Neural cell (in vitro differentiated cells): ENCODE measurements around the gene REC114. TPM values are rescaled to one million over a fixed set of nuclear protein-coding genes. Genes with fewer than 3 reads are reported as not detected.

Experiments used
- H2AFZ ChIP-seq: fragments of 200-600, 300-800 bp; sonication (generic), shearing (Covaris generic); 2 replicates; pipeline ENCODE4 v1.6.0; 2014; ENCODE audit warnings: low read depth, mild to moderate bottlenecking, antibody characterized with exemption, low read length, moderate library complexity
- H3F3A ChIP-seq: fragments of 200-600 bp; shearing (Covaris generic); 2 replicates; pipeline ENCODE4 v1.6.1; 2016; ENCODE audit warnings: mild to moderate bottlenecking, moderate library complexity, mixed read lengths, antibody characterized with exemption, low read length; ENCODE audit not compliant: insufficient read depth, poor library complexity, severe bottlenecking
- H3K27ac ChIP-seq: fragments of 200-600, 300-800 bp; sonication (generic), shearing (Covaris generic); 2 replicates; pipeline ENCODE4 v1.5.1; 2014; ENCODE audit warnings: mild to moderate bottlenecking, low read length, moderate library complexity
- H3K27me3 ChIP-seq: fragments of 300-800, 200-600 bp; sonication (generic), shearing (Covaris generic); 2 replicates; pipeline ENCODE4 v1.6.0; 2014; ENCODE audit warnings: mild to moderate bottlenecking, low read depth, low read length, moderate library complexity; ENCODE audit not compliant: insufficient read depth
- H3K36me3 ChIP-seq: fragments of 300-800, 200-600 bp; sonication (generic), shearing (Covaris generic); 2 replicates; pipeline ENCODE4 v1.5.1; 2014; ENCODE audit warnings: mild to moderate bottlenecking, antibody characterized with exemption, low read length, moderate library complexity; ENCODE audit not compliant: insufficient read depth
- H3K4me2 ChIP-seq: fragments of 300-800, 200-600 bp; sonication (generic), shearing (Covaris generic); 2 replicates; pipeline ENCODE4 v1.6.0; 2014; ENCODE audit warnings: mild to moderate bottlenecking, low read length
- H3K4me3 ChIP-seq: fragments of 300-800, 200-600 bp; sonication (generic), shearing (Covaris generic); 2 replicates; pipeline ENCODE4 v1.5.1; 2014; ENCODE audit warnings: mild to moderate bottlenecking, low read length, moderate library complexity
- H3K79me2 ChIP-seq: fragments of 200-600 bp; shearing (Covaris generic); replicated peaks from 2 replicates; pipeline ENCODE4 v1.6.0; 2014; ENCODE audit warnings: mild to moderate bottlenecking, low read length, moderate library complexity; ENCODE audit not compliant: insufficient read depth
- H3K9ac ChIP-seq: fragments of 300-800, 200-600 bp; sonication (generic), shearing (Covaris generic); 2 replicates; pipeline ENCODE4 v1.6.1; 2016; ENCODE audit warnings: mild to moderate bottlenecking, low read length, mixed read lengths
- H3K9me2 ChIP-seq: fragments of 200-600 bp; shearing (Covaris generic); 2 replicates; pipeline ENCODE4 v1.6.1; 2016; ENCODE audit warnings: mild to moderate bottlenecking, low read length, mixed read lengths; ENCODE audit not compliant: insufficient read depth
- H3K9me3 ChIP-seq: fragments of 200-600, 300-800 bp; sonication (generic), shearing (Covaris generic); 2 replicates; pipeline ENCODE4 v1.6.1; 2016; ENCODE audit warnings: mild to moderate bottlenecking, mixed run types, low read length, moderate library complexity, mixed read lengths
- H4K20me1 ChIP-seq: fragments of 200-600 bp; shearing (Covaris generic); 2 replicates; pipeline ENCODE4 v1.6.1; 2016; ENCODE audit warnings: mild to moderate bottlenecking, mixed run types; ENCODE audit not compliant: insufficient read depth
- CTCF ChIP-seq: fragments of 450-650 bp; IDR thresholded peaks from 2 replicates; pipeline ENCODE4 v1.5.1; 2014; ENCODE audit warnings: antibody characterized with exemption, mild to moderate bottlenecking, moderate library complexity; ENCODE audit not compliant: poor library complexity, severe bottlenecking
- EP300 ChIP-seq: fragments of 450-650 bp; conservative IDR thresholded peaks from 2 replicates; pipeline ENCODE4 v1.6.1; 2014; ENCODE audit warnings: antibody characterized with exemption, mild to moderate bottlenecking, moderate library complexity; ENCODE audit not compliant: poor library complexity, severe bottlenecking
- EZH2 ChIP-seq: fragments of 200-600, 300-800 bp; shearing (Covaris generic), sonication (generic); IDR thresholded peaks from 2 replicates; pipeline ENCODE4 v1.6.1; 2014; ENCODE audit warnings: antibody characterized with exemption, low read length, borderline replicate concordance, mild to moderate bottlenecking; ENCODE audit not compliant: insufficient read depth, poor library complexity, severe bottlenecking
- MXI1 ChIP-seq: fragments of 450-650 bp; conservative IDR thresholded peaks from 2 replicates; pipeline ENCODE4 v1.6.1; 2014; ENCODE audit warnings: antibody characterized with exemption, mild to moderate bottlenecking; ENCODE audit not compliant: poor library complexity, severe bottlenecking
- POLR2AphosphoS5 ChIP-seq: IDR thresholded peaks from 2 replicates; pipeline ENCODE4 v1.6.1; 2012
- RAD21 ChIP-seq: fragments of 450-650 bp; conservative IDR thresholded peaks from 2 replicates; pipeline ENCODE4 v1.6.1; 2014; ENCODE audit warnings: antibody characterized with exemption, mild to moderate bottlenecking, moderate library complexity
- REST ChIP-seq: IDR thresholded peaks from 2 replicates; pipeline ENCODE4 v1.6.1; 2012; ENCODE audit warnings: borderline replicate concordance
- SMC3 ChIP-seq: fragments of 450-650 bp; conservative IDR thresholded peaks from 2 replicates; pipeline ENCODE4 v1.6.1; 2014; ENCODE audit warnings: antibody characterized with exemption, mild to moderate bottlenecking, moderate library complexity; ENCODE audit not compliant: poor library complexity
- TAF1 ChIP-seq: IDR thresholded peaks from 2 replicates; pipeline ENCODE4 v1.6.1; 2012; ENCODE audit warnings: low read depth
- polyA plus RNA-seq: library from polyadenylated mRNA; depleted of rRNA; stranded (reverse); fragments of >200 nt; gene quantifications from 2 replicates; pipeline ENCODE4 v1.2.3, GENCODE V29; 2014

The REC114 gene
- polyA plus RNA-seq, 1 donor from 2014 or later = not detected

- H3K27me3 ChIP-seq = no peaks in the 10 kb centered on the region
- TF ChIP-seq MXI1 = no peak
- no peak for TF ChIP-seq CTCF
- no peak for TF ChIP-seq EP300
- no peak for TF ChIP-seq RAD21
- TF ChIP-seq TAF1 = no peak
- H3K9me3 ChIP-seq = no peaks in the 10 kb centered on the region
- no peaks in the 10 kb centered on the region for H4K20me1 ChIP-seq
- H3F3A ChIP-seq = no peaks in the 10 kb centered on the region
- H3K79me2 ChIP-seq = no peaks in the 10 kb centered on the region
- no peaks in the 10 kb centered on the region for H3K9me2 ChIP-seq
- no peak overlapping the region for H3K4me3 ChIP-seq
- H3K27ac ChIP-seq = no peak overlapping the region
- H3K4me2 ChIP-seq = no peak overlapping the region
- no peaks in the 10 kb centered on the region for H3K36me3 ChIP-seq
- H3K9ac ChIP-seq = no peak overlapping the region
- no peak overlapping the region for H2AFZ ChIP-seq
These were observed 39.8 kb upstream of the REC114 start for GRCh38 chr15:73403171-73403570.

- Histone ChIP-seq H3K9ac (no peak overlapping the region), H4K20me1 (no peaks in the 10 kb centered on the region), H3K27me3 (no peaks in the 10 kb centered on the region), H2AFZ (no peak overlapping the region), H3K9me2 (no peaks in the 10 kb centered on the region), H3K4me3 (no peak overlapping the region), H3K36me3 (no peaks in the 10 kb centered on the region), H3K4me2 (no peak overlapping the region), H3K9me3 (no peaks in the 10 kb centered on the region), H3K79me2 (no peaks in the 10 kb centered on the region), H3K27ac (no peak overlapping the region), H3F3A (no peaks in the 10 kb centered on the region)
- no peak for TF ChIP-seq EZH2
- no peak for TF ChIP-seq TAF1
- TF ChIP-seq CTCF = no peak
- no peak for TF ChIP-seq SMC3
- TF ChIP-seq REST = no peak
- TF ChIP-seq MXI1 = no peak
- TF ChIP-seq EP300 = no peak
- no peak for TF ChIP-seq POLR2AphosphoS5
- TF ChIP-seq RAD21 = no peak
These were observed 28.1 kb upstream of the REC114 start for GRCh38 chr15:73414876-73415275.
